GM18870 (cell line): Measurements from ENCODE around the gene PFKFB3.
"Not testable (repeated sequence)": the region's sequence is repeated elsewhere in the genome, so short reads cannot be mapped to it uniquely, and the experiment has no call there.

Source experiments
- ATAC-seq: cut with Tn5 transposase; IDR thresholded peaks from one replicate; pipeline ENCODE4 v1.9.1; 2021; ENCODE audit warnings: moderate library complexity; ENCODE audit not compliant: unreplicated experiment

The PFKFB3 gene

DNA sequence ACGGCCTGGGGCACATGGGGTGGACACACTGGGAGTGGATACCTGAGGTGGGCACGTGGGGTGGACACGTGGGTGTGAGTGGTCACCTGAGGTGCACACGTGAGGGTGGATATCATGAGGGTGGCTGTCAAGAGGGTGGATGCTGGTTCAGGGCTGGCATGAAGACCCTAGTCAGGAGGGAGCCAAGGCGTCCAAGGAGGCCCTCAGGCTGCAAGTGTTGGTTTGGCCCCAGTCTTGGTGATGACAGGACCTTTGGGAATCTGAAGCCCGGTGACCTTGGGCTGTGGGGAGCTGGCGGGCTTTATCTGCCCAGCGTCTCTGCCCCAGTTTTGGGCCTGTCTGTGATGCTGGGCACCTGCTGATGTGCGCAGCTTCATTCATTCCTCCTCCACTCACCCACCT, 24.9 kb upstream of the PFKFB3 start:
- no peak for ATAC-seq

DNA sequence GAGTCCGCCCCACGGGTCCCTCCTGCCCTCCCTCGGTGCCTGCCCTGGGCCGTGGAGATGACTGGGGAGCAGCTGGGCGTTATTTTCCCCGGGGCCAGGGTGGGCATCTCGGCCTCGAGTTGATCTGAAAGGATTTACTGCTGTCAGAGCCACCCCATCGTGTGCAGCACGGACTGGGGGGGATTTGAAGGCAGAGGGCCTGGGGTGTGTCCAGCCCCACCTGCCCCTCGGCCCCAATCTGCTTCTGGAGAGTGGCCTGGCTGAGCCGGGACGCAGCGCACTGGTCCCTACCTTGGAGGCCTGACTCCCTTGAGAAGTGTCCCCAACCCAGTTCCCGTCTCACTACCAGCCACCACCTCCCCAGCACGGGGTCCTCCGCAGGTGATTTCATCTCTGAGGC, 24.2 kb upstream of the PFKFB3 start:
- ATAC-seq, result no peak

DNA sequence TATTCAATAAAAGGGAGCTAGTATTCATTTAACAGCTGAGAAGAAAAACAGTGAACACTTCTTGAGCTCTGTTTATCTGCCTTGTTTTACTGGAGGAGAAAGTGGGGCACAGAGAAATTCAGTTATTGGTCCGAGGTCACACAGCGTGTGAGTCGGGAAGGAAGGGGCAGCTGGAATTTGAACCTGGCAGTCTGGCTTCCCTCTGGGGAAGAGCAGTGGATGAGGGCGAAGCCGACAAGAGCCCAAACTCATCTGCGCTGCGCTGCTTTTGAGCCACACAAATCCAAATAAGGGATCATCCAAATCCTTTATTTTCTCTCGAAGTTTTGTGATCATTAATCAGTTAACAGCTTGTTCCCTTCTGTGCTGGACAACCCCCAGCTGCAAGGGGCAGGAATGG, 23.7 kb upstream of the PFKFB3 start:
- no peak for ATAC-seq

DNA sequence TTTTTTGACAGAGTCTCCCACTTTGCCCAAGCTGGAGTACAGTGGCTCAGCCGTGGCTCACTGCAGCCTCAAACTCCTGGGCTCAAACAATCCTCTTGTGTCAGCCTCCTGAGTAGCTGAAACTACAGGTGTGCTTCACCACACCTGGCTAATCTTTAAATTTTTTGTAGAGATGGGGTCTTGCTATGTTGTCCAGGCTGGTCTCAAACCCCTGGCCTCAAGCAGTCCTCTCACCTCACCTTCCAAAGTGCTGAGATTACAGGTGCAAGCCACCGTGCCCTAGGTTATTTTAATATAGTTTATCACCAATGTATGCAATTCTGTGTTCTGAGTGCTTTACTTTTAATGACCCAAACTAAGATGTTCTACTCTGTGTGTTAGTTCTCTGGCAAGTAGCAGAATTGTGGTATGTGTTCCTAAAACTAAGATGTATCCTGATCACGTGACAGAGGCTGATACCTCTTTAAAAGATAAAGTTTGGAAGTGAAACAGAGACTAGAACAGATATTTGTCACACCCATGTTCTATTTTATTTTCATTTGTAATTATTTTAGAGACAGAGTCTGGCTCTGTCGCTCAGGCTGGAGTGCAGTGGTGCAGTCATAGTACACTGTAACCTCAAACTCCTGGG, 22.1 kb upstream of the PFKFB3 start:
- ATAC-seq, result no peak

DNA sequence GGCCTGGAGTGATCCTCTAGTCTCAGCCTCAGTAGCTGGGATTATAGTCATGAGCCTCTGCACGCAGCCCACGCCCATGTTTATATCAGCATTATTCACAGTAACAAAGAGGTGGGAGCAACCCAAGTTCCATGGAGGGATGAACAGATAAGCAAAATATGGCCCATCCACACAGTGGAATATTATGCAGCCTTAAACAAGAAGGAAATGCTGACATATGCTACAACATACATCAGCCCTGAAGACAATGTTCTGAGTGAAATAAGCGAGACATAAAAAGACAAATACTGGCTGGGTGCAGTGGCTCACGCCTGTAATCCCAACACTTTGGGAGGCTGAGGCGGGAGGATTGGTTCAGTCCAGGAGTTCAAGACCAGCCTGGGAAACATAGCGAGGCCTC, 21.5 kb upstream of the PFKFB3 start:
- ATAC-seq, result no peak

DNA sequence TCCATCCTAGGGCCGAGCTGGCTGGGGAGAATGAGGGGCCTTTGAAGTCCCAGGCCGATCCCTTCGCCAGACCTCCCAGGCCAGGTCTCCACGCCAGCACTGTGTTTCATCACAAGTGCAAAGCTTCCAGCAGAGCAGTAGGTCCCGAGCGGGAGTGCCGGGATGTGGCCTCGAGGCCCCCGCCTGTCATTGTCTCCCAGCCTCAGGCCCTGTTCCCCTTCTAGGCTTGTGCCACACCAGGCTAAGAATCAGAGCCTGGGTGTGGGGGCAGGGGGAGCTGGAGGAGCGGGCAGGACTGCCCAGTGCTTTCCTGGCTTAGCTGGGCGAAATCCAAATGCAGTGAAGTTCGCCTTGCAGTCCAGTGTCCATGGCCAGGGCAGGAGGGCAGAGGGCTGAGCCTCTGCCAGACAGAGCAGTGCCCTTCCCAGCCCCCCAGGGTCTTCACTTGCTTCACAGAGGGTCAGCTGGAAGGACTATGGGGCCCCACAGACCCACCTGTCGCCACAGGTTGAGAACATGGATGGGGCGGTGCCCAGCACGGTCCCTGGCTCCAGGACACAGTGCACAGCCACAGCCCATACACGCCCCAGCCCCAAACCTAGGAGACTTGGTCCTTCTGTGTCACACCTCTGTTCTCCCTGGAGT, 20.2 kb upstream of the PFKFB3 start:
- ATAC-seq, result no peak

DNA sequence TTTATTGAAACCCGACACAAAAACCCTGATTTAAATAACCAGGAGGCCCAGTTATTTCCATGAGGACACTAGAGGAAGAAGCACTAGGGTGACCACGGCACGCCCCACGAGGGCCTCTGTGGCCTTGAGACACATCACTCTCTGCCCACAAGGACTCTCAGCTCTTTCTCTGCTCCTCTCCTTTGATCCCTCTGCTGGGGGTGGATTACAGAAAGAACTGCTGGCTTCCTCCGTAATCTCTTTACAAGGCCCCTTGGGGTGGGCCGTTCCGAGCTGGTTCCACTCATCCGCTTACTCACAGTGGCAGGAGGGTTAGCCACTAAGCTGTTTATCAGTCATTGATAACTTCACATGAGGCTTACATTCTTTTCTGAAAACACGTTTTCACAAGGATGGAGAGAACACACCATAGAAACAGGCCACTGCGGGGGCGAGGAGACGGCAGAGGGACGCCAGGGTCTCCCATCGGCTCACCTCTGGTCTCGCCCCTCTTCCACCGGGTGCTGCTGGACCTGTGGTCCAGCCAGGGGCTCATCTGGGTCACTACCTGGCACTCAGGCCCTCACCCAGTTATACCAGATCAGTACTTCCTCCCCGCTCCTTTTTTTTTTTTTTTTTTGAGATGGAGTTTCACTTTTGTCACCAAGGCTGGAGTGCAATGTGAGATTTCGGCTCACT, 17.6 kb upstream of the PFKFB3 start:
- no peak for ATAC-seq

DNA sequence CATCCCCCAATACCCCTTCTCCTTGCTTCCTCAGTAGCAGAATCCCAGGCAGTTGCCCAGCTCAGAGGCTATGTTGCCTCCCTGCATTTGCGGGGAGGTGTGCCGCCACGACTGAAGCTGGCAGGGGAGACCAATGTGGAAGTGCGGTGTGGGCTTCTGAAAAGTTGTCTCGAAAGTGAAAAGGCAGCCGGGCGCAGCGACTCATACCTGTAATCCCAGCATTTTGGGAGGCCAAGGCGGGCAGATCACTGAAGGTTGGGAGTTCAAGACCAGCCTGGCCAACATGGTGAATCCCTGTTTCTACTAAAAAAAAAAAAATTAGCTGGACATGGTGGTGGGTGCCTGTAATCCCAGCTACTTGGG, 15.9 kb upstream of the PFKFB3 start:
- ATAC-seq, result no peak

DNA sequence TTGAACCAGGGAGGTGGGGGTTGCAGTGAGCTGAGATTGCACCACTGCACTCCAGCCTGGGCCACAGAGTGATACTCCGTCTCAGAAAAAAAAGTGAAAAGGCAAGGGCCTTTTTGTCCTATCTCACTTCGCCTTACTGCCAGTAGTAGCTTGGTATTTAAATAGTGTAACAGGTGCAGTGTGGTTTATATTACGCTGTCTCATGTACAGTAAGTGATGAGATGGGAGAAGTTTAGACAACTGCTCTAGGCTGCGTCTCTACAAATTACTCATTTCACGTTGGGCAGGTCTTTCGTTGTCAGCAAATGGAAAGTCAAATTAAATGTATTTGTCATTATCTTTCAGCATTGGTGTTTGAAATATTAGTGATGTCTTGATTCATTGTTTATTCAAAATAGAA, 15.5 kb upstream of the PFKFB3 start:
- no peak for ATAC-seq

DNA sequence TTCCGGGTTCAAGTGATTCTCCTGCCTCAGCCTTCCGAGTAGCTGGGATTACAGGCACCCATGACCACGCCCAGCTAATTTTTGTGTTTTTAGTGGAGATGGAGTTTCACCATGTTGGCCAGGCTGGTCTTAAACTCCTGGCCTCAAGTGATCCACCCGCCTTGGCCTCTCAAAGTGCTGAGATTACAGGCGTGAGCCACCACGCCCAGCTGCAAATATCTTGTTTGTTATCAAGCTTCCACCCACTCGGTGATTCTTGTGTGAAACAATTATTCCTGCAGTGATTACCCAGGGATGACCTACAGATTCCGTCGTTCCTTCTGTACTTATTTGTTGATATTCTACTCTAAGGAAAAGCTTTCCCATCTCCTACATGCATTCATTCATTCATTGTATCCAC, 12.7 kb upstream of the PFKFB3 start:
- not testable (repeated sequence) for ATAC-seq

DNA sequence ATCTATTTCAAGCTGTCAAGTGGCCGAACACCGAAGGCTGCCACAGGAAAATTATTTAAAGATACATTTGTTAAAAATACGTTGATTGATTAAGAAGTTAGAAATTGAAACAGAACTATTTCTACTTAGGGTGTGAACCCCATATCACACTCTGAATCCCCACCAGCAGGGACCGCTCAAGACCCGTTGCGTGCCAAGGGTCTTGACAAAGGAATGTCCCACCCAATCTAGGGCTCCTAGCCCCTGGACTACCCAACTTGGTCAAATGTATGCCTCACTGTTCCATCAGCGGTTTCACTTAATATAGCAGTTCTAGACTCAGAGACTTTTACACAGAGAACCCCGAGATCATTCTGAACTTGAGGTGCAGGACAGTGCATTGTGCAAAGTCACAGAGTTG, 11.6 kb upstream of the PFKFB3 start:
- ATAC-seq, result no peak

DNA sequence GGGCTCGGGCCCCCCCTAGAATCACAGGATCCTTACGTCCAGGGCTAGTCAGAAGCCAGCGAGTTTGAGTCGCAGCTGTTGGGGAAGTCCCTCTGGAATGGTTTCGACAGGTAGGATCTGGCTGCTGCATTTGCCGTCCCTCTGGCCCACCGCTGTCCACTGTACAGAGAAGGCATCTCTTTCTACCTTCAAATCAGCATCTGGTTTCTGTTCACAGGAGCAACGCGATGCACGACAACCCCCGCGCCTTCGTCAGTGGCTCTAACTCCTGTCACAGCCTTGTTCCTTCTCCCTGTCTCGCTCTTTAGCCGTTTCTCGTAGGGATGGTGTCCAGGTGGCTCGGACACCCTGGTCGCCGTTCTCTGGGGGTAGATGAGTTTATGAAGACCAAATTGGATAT, 11.2 kb upstream of the PFKFB3 start:
- ATAC-seq, result no peak

DNA sequence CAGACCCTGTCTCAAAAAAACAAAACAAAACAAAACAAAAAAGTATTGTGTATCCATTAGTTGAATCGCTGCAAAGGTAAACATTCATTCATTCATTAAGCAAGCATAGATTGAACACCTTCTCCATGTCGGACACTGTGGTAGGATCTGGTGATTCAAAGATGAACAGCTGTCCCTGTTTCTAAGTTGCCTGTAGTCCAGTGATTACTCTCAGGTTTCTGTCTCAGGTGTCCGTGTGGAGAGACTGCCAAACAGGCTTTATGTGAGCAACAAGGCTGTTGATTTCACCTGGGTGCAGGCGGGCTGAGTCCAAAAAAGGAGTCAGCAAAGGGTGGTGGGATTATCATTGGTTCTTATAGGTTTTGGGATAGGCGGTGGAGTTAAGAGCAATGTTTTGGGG, 9.4 kb upstream of the PFKFB3 start:
- not testable (repeated sequence) for ATAC-seq

DNA sequence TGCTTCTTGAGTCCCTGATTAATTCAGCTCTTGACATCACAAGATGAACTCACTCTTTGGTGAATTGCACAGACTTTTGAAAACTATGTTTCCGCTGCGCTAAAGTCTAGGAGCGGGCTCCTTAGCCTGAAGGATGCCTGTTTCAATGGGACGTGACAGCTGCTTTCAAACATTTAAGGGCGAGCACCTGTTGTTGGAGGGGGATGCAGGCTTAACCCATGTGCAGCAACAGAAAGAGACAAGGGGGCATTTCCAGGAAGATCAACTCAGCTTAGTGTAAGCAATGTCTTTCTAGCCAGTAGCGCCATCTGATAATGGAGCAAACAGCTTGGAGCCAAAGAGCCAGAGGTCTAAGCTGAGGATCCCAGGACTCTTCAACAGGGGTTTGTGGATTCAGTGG, 8.4 kb upstream of the PFKFB3 start:
- ATAC-seq, result no peak

DNA sequence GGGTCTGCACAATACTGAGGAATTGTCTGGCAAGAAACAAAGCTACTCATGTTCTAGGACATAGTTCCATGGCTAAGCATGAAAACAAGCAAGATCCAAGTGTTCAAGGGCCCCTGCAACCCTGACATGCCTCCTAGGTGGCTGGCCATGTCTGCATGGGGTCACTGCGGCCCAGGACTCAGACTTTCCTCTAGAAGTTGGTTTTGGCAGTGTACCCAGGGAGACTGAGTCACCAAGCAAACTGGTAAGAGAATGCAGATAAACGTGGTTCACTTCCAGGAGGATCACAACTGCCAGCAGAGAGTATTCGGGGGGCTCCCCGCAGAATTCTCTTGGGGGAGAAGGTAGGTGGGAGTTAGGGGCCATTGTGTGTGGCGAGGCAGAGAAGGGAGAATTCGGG, 7.4 kb upstream of the PFKFB3 start:
- no peak for ATAC-seq

DNA sequence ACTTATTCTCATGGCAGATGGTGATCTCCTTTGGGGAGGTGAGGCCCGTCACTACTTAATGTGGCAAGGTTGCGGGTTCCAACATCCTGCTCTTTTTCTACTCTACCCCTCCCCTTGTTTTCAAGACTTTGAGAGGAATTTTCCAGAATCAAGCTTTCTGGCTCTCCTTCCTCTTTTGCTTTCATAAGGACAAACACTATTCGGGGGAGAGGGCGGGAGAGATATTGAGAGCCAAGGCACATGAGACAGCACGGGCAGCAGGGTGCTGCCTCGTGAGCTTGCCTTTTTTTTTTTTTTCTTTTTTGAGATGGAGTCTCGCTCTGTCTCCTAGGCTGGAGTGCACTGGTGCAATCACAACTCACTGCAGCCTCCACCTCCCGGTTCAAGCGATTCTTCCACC, 6.9 kb upstream of the PFKFB3 start:
- ATAC-seq, result no peak

DNA sequence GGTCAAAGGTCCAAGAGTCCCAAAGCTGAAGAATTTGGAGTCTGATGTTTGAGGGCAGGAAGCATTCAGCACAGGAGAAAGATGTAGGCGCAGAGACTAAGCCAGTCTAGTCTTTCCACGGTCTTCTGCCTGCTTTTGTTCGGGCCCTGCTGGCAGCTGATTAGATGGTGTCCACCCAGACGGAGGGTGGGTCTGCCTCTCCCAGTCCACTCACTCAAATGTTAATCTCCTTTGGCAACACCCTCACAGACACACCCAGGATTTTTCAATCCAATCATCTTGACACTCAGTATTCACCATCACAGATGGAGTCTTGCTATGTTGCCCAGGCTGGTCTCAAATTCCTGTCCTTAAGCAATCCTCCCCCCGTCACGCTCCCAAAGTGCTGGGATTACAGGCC, 6.2 kb upstream of the PFKFB3 start:
- not testable (repeated sequence) for ATAC-seq

DNA sequence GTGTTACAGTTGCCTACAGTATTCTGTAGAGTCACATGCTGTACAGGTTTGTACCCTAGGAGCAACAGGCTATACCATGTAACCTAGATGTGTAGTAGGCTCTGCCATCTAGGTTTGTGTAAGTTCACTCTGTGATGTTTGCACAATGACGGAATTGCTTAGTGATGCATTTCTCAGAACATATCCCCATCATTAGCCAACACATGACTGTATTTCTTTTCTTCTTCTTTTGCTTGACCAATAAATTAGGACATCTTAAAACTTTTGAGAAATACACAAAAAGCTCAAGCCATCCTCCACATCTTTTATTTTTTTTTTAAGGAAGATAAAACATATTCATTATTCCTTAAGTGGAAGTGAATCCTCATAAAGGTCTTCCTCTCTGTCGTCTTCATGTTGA, 5.4 kb upstream of the PFKFB3 start:
- ATAC-seq, result no peak

DNA sequence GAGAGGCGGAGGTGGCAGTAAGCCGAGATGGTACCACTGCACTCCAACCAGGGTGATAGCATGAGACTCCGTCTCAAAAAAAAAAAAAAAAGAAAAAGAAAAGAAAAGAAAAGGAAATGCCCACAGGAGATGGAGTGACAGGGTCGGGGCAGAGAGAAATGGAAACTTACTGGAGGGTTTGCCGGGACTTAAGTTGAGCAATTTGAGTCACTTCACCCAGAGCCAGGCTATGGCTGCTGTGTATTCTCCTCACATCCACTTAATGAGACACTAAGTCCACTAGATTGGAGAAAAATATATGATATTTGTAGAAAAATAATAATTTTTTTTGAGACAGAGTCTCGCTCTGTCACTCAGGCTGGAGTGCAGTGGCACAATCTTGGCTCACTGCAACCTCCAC, 4.6 kb upstream of the PFKFB3 start:
- ATAC-seq, result no peak

DNA sequence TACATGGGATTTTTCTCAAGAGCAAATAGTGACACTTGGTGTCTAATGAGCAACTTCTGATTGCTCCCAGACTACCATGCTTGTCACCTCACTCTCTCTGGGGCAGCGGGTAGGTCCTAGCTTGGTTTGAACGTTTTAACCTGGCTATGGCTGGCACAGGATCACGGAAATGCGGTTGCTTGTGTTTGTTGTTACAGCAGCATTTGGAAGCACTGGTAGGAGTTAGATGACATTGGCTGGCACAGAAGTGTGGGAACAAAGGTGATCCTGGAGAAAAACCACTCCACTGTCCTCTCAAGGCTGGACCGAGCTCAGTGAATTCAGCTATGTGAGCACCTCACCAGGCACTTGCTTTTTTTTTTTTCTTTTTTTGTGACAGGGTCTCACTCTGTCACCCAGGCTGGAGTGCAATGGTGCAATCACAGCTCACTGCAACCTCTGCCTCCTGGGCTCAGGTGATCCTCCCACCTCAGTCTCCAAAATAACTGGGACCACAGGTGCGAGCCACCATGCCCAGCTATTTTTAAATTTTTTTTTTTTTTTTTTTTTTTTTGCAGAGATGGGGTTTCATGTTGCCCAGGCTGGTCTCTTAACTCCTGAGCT, 3.5 kb upstream of the PFKFB3 start:
- no peak for ATAC-seq

DNA sequence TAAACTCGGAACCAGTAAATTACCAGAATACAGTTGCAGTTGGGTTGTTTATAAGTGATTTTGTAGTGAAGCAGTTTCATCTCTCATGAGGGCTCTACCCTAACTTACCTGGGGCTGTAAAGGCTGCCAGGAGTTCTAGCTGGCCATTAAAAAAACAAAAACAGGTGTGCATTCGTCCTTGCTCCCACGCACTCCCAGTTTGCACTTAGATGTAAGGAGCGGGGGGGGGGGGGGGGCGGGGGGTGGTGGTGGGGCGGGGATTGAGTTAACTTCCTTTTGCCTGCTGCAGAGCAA, 2.3 kb upstream of the PFKFB3 start:
- ATAC-seq, result no peak

DNA sequence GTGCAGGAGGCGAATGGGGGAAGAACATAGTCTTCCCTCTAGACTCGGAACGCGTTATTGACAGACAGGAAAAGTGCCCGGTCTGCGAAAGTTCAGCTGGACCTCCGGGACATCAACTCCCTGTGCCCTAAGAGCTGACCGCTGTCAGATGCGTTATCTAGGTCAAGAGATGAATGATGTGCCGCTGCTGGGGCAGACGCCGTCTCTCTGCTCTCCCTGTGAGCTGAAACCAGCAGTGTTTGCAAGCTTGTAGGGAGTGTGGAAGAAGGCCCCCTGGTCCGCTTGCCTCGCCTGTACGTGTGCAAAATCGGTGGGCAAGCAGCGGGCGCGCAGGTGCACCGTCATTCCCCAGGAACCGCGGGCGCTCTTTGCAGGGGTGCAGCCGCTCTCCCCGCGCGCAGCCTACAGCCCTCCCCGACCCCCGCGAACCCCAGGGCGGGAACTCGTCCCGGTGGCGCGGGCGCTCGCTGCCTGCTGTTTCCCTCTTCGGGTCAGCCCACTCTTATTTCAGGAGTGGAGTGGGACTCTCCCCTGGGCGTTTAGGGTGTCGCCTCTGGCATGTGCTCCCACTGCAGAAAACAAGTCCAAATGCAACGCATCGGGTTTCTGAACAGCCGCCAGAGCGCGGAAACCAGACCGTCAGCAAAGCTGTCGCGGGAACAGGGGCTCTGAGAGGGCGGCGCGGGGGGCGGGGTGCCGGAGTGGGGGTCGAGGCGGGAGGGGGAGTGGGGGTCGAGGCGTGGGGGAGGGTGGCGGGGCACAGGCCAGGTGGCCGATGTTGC, 1.8 kb upstream of the PFKFB3 start:
- no peak for ATAC-seq
